ENCODE data around the gene TREH. TPM values are rescaled to one million over a fixed set of nuclear protein-coding genes. Genes with fewer than 3 reads are reported as not detected.
A peak's percentile ranks its signal among the peaks of the same experiment; 100 is the strongest.

The TREH gene
- total RNA-seq, 1 donor from 2014 or later: not detected

DNA sequence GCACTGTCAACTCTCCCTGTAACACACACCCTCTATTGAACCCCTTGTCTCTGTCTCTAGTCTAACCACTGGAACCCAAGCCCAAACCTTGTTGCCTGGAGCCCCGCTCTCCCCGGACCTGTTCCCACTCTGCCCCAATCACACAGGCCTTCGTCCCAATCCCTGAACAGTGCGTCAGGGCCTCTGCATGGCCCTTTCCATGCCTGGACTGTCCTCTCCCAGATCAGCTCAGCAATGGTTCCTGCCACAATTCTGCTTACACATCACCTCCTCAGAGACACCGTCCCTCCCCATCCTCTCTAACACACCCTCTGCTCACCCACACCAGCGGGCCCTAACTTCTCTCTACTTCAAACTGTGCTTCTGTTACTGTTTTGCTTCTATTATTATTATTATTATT is 1.5 kb downstream of the TREH start:
- intact Hi-C loops (cut with micrococcal nuclease): no loop called here
- Mint-ChIP-seq H3K4me1 (no peaks in the 10 kb centered on the region), H3K36me3 (ENCODE audit: low read depth) (no peaks in the 10 kb centered on the region), H3K9me3 (peaks cover 6% of the 10 kb centered on the region), H3K27ac (no peak overlapping the region), H3K4me3 (no peak overlapping the region), H3K27me3 (peaks cover 18% of the 10 kb centered on the region)
- ChIA-PET POLR2A (no interaction called here), CTCF (no interaction called here)
- ATAC-seq (ENCODE audit: low read depth) (no peak), DNase-seq (no peak)
- TF ChIP-seq CTCF (IDR thresholded peaks at IDR 0.05): no peak

DNA sequence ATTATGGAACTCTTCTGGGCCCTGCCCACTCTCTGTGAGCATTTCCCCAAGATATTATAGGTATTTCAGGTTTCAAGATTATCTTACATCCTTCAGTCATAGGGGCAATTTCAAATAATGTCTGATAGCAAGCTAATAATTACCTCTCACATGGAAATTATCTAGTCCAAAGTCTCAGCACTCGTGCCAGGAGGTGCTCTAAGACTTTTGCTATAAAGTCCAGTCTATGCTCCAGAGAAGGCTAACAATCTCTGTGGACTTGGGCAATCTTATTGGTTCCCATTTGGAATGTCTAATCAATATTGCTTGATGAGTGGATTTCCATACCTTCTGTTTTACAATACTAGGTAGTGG is 5.4 kb downstream of the TREH start:
- H3K4me1 Mint-ChIP-seq: no peaks in the 10 kb centered on the region
- no peak for DNase-seq
- ATAC-seq (ENCODE audit: low read depth): no peak
- no peak for TF ChIP-seq CTCF (IDR thresholded peaks at IDR 0.05)
- H3K27ac Mint-ChIP-seq: no peak overlapping the region
- H3K9me3 Mint-ChIP-seq: peaks cover 16% of the 10 kb centered on the region
- ChIA-PET CTCF (interaction anchor here (0.6 kb wide), 1 partner anchor 115 kb away, joined by 4 read pairs; no protein-coding TSS in a partner anchor), POLR2A (no interaction called here)
- H3K36me3 Mint-ChIP-seq (ENCODE audit: low read depth): no peaks in the 10 kb centered on the region
- peaks cover 38% of the 10 kb centered on the region for H3K27me3 Mint-ChIP-seq
- no peak overlapping the region for H3K4me3 Mint-ChIP-seq
- intact Hi-C loops (cut with micrococcal nuclease): no loop called here

- CTCF ChIA-PET: interaction anchor here (0.6 kb wide), 1 partner anchor 116 kb away, joined by 4 read pairs; no protein-coding TSS in a partner anchor
- peaks cover 16% of the 10 kb centered on the region for H3K9me3 Mint-ChIP-seq
- peak; percentile 3 for DNase-seq
- no peak for TF ChIP-seq CTCF (IDR thresholded peaks at IDR 0.05)
- H3K4me3 Mint-ChIP-seq: no peak overlapping the region
- intact Hi-C loops (cut with micrococcal nuclease): no loop called here
- H3K27me3 Mint-ChIP-seq: peaks cover 38% of the 10 kb centered on the region
- no peaks in the 10 kb centered on the region for H3K36me3 Mint-ChIP-seq (ENCODE audit: low read depth)
- H3K4me1 Mint-ChIP-seq: no peaks in the 10 kb centered on the region
- POLR2A ChIA-PET: no interaction called here
- H3K27ac Mint-ChIP-seq: no peak overlapping the region
- ATAC-seq (ENCODE audit: low read depth): no peak
Observed at GRCh38 chr11:118673361-118674081, 5.9 kb downstream of the TREH start.

DNA sequence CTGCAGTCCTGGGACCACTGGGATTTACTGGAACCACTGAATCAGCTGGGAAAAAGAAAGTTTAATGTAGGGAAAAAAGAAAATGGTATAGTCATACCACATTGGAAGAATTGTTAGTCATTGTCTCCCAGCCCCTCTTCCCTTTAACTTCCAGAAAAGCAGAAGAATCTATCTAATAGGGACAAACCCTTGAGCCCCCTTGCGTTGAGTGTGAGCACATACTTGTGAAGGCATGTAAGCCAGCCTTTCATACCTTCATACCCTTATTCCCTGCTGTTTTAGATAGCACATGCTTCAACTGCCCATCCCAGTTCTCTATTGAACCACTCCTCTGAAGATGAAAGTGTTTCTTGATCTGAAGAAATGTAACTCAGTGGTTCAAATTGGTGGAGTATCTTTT is 6.6 kb downstream of the TREH start:
- Mint-ChIP-seq H3K4me3 (no peak overlapping the region), H3K36me3 (ENCODE audit: low read depth) (no peaks in the 10 kb centered on the region), H3K4me1 (no peaks in the 10 kb centered on the region), H3K27me3 (peaks cover 38% of the 10 kb centered on the region), H3K9me3 (peaks cover 16% of the 10 kb centered on the region), H3K27ac (no peak overlapping the region)
- no peak for ATAC-seq (ENCODE audit: low read depth)
- CTCF ChIA-PET: no interaction called here
- TF ChIP-seq CTCF (IDR thresholded peaks at IDR 0.05): no peak
- POLR2A ChIA-PET: no interaction called here
- intact Hi-C loops (cut with micrococcal nuclease): no loop called here
- DNase-seq: no peak

GRCh38 chr11:118671254-118671653 is 8.2 kb downstream of the TREH start:
- Mint-ChIP-seq H3K36me3 (ENCODE audit: low read depth) (no peaks in the 10 kb centered on the region), H3K4me3 (no peak overlapping the region), H3K9me3 (peaks cover 10% of the 10 kb centered on the region), H3K27me3 (peaks cover 33% of the 10 kb centered on the region), H3K27ac (no peak overlapping the region), H3K4me1 (no peaks in the 10 kb centered on the region)
- intact Hi-C loops (cut with micrococcal nuclease): no loop called here
- ATAC-seq (ENCODE audit: low read depth) (no peak), DNase-seq (no peak)
- POLR2A ChIA-PET: no interaction called here
- CTCF ChIA-PET: interaction anchor here (1.4 kb wide), 1 partner anchor 18 kb away, joined by 4 read pairs; no protein-coding TSS in a partner anchor
- TF ChIP-seq CTCF (IDR thresholded peaks at IDR 0.05): no peak

Data from activated B cell treated with CpG ODN at 0.5 μM for 24 hours (primary cell).